ENCODE data around the gene EMC10.

DNA sequence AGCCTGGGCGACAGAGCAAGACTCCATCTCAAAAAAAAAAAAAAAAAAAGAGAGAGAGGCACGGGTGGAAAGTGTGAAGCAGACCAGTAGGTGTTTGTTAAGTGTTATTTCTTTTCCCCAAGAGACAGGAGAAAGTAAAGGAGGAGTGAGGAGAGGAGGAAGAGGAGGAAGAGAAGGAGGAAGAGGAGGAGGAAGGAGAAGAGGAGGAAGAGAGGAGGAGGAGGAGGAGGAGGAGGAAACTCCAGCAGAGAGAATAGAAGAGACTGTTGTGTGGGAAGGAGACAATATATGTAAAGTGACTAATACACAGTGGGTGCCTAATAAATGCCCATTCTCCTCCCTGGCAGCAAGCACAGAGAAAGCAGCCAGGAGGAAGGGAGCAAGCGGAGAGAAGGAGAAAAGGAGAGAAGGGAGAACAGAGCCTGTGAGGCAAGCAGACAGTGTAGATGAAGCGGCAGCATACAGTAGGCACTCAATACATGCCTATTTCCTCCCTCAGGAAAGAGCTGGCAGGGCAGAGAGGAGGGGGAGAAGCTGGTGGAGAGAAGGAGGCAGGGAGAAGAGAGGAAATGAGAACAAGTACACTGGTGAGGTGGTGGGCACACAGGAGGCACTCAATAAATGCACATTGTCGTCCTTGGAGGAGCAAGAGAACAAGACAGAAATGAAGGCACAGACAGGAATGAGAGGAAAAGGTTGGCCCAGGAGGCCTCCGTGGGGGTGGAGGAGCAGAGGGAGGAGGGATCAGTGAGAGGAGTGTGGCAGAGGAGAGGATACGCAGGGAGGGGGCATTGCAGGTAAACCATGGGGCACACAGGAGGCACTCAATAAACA, 18.1 kb downstream of the EMC10 start:
- TF ChIP-seq, protein P1, sequence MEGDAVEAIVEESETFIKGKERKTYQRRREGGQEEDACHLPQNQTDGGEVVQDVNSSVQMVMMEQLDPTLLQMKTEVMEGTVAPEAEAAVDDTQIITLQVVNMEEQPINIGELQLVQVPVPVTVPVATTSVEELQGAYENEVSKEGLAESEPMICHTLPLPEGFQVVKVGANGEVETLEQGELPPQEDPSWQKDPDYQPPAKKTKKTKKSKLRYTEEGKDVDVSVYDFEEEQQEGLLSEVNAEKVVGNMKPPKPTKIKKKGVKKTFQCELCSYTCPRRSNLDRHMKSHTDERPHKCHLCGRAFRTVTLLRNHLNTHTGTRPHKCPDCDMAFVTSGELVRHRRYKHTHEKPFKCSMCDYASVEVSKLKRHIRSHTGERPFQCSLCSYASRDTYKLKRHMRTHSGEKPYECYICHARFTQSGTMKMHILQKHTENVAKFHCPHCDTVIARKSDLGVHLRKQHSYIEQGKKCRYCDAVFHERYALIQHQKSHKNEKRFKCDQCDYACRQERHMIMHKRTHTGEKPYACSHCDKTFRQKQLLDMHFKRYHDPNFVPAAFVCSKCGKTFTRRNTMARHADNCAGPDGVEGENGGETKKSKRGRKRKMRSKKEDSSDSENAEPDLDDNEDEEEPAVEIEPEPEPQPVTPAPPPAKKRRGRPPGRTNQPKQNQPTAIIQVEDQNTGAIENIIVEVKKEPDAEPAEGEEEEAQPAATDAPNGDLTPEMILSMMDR (conservative IDR thresholded peaks at IDR 0.05 in 1 of 2, IDR thresholded peaks at IDR 0.05 in 1 of 2; ENCODE audit: extremely low read depth in 1 of 2, insufficient read depth in 1 of 2, low read depth in 1 of 2, low read length in 2 of 2): no peak
- TF ChIP-seq EZH2 (IDR thresholded peaks at IDR 0.05; ENCODE audit: borderline replicate concordance, low read length): no peak
